DND-41 (cell line): ENCODE measurements around the gene SRC.

Source experiments
- EZH2 ChIP-seq: IDR thresholded peaks from 3 replicates; pipeline ENCODE4 v1.6.1; 2012; ENCODE audit warnings: borderline replicate concordance, low read depth, mild to moderate bottlenecking, moderate library complexity, low read length, inconsistent platforms; ENCODE audit not compliant: severe bottlenecking
- TF ChIP-seq, protein P1 (sequence below): IDR thresholded peaks from 2 replicates; pipeline ENCODE4 v1.5.1; 2012; ENCODE audit warnings: borderline replicate concordance, low read length, moderate library complexity, mild to moderate bottlenecking; ENCODE audit not compliant: poor library complexity, severe bottlenecking; ENCODE audit errors: extremely low read depth

- TF ChIP-seq, protein P1, sequence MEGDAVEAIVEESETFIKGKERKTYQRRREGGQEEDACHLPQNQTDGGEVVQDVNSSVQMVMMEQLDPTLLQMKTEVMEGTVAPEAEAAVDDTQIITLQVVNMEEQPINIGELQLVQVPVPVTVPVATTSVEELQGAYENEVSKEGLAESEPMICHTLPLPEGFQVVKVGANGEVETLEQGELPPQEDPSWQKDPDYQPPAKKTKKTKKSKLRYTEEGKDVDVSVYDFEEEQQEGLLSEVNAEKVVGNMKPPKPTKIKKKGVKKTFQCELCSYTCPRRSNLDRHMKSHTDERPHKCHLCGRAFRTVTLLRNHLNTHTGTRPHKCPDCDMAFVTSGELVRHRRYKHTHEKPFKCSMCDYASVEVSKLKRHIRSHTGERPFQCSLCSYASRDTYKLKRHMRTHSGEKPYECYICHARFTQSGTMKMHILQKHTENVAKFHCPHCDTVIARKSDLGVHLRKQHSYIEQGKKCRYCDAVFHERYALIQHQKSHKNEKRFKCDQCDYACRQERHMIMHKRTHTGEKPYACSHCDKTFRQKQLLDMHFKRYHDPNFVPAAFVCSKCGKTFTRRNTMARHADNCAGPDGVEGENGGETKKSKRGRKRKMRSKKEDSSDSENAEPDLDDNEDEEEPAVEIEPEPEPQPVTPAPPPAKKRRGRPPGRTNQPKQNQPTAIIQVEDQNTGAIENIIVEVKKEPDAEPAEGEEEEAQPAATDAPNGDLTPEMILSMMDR, result no peak
- no peak for TF ChIP-seq EZH2
Observed at GRCh38 chr20:37299718-37300528, 46.0 kb upstream of the SRC start.
